ELR (cell line): ENCODE data around the gene CALU.

ENCODE experiments used
- DNase-seq: peaks from one replicate; pipeline ENCODE4 v3.0.0-alpha.2; 2015; ENCODE audit warnings: low read depth

The CALU gene

GRCh38 chr7:128725531-128725930, 13.6 kb upstream of the CALU start:
- DNase-seq, result no peak

GRCh38 chr7:128726059-128726736, 13.0 kb upstream of the CALU start:
- no peak for DNase-seq

DNA sequence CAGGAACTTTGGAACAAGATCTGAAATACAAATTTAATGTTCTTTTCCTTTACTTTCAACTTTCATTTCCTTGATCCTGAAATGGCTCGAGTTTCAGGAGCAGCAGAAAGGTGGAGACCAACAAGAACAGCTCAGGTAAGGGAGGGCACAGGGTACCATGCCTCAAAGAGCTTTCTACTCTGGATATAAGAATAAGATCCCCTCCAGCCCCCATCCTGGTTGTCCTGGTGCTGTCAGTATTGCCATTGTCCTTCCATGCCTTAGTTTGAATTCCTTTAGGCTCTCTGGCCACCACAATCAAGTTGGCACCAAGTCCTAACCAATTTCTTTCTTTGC, 12.5 kb upstream of the CALU start:
- no peak for DNase-seq

- DNase-seq, result no peak
Measured at GRCh38 chr7:128727239-128727638, 11.9 kb upstream of the CALU start.

- peak; percentile 75 for DNase-seq
Measured at GRCh38 chr7:128728598-128728997, 10.6 kb upstream of the CALU start.

GRCh38 chr7:128729494-128729893, 9.7 kb upstream of the CALU start:
- no peak for DNase-seq

- no peak for DNase-seq
Measured at GRCh38 chr7:128731184-128731583, 8.0 kb upstream of the CALU start.

DNA sequence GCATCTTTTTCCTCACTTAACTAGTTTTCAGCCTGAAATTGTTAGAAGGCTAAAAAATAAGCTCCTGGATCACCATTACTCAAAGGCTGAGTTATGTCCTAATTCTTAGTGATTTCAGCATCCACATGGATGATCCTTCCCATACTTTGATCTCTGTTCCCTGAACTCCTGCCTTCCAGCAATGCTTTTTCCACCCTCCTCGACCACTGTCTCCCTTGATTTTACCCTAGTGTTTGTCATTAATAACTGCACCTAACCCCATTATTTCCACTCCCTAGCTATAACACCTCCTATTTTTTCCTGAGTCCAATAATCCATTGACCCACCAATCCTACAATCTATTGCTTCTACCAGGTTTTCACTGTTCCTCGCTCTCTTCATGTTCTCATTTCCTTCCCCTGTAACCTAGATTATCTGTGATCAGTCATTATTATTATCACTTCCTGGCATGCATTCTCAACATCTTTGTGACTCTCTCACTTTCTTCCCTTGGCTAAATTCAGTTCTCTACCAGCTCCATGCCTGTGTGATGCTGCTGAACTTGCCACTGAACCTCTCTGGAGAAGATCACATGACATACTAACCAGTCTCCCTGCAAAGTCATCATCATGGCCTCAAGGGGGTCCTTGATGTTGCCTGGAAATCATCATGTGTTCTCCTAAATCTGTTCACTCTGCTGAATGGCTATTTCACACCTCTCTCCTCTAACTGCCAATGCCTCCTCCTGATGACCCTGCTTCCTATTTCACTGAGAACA, 6.5 kb upstream of the CALU start:
- DNase-seq, result no peak

DNA sequence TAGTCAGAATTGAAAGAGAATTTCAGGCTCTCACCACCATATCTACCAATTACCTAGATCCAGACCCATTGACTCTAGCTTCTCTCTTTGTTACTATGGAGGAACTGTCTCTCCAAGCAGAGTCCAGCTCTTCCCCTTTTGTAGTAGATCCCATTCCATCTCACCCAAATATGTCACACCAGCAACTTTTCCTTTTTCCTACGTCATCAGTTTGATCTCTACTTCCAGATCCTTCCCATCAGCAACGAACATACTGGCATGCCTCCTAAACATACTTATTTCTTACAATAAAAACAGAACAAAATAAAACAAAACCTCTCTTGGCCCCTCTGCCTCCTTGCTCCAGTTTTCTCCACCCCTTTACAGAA, 5.9 kb upstream of the CALU start:
- no peak for DNase-seq

DNA sequence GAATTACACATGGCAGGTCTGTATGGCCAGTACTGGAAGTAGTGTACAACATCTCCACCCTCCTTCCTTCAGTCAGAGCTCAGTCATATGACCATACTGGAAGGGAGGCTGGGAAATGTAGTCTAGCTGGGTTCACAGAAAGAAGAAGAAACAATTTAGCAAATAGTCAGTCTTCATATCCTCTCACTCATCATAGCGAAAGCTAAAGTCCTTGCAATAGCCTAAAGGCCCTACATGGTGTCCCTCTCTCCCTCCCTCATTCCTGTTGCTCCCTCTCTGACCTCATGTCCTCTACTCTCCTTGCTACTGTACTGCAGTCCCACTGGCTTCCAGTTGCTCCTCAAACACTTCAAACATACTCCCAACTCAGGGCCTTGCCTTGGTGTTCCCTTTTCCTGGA, 4.3 kb upstream of the CALU start:
- no peak for DNase-seq

DNA sequence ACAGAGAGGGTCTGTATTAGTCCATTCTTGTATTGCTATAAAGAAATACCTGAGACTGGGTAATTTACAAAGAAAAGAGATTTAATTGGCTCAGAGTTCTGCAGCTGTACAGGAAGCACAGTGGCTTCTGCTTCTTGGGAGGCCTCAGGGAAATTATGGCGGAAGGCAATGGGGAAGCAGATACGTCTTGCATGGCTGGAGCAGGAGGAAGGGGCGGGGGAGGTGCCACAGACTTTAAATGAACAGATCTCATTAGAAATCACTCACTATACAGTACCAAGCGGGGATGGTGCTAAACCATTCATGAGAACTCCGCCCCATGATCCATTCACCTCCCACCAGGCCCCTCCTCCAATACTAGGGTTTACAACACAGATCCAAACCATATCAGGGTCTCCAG, 3.7 kb upstream of the CALU start:
- no peak for DNase-seq

DNA sequence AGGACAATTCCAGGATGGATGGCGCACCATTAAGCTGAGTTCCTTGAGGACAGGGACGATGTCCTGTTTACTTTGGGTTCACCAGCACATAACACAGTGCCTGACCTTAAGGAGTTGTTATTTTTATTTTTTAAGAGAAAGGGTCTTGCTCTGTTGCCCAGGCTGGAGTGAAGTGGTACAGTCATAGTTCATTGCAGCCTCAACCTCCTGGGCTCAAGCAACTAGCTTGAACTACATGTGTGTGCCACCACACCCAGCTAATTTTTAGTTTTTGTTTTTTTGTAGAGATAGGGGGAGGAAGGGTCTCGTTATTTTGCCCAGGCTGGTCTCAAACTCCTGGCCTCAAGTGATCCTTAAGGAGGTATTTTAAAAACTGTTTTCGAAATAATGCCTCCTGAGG, 1.7 kb upstream of the CALU start:
- no peak for DNase-seq

GRCh38 chr7:128737867-128738385, 1.2 kb upstream of the CALU start:
- DNase-seq, result peak; percentile 92

GRCh38 chr7:128738570-128739047, 550 bp upstream of the CALU start:
- DNase-seq, result no peak

- no peak for DNase-seq
Measured at GRCh38 chr7:128739990-128740682, 977 bp downstream of the CALU start.

DNA sequence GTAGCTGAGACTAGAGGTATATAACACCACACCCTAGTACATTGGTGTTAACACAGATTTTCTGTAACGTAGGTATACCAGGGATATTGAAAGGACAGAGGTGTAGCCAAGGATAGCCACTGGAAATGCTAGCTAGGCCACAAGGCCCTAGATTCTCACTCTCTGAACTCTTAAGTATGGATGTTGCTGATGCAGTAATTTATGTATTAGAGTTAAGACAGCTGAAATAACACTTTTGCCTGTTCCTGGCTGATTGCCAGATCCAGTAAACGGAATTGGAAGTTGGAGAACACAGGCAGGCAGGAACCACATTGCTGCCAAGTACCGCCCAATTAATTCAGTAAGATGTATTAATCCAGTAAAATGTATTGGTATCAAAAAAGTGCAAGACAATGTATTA, 1.8 kb downstream of the CALU start:
- DNase-seq, result peak; percentile 33

DNA sequence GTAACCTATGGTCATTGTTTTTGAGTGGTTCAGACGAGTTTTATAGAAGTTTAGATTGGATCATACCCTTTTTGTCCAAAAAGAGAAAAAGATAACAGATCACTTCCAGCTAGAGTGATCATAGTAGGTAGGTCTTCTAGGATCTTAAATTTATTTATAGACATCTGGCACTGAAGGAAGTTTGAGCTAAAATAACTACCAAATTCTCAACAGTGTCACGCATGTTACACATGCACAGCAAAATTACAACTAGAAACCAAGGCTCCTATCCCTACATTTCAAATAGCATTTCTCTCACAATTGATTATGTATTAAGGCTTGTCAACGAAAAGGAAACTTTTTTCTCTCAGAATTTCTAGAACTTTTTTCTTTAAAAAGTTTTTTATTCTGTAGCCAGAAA, 2.3 kb downstream of the CALU start:
- DNase-seq, result no peak

- DNase-seq, result peak; percentile 77
Measured at GRCh38 chr7:128742206-128742605, 3.0 kb downstream of the CALU start.

DNA sequence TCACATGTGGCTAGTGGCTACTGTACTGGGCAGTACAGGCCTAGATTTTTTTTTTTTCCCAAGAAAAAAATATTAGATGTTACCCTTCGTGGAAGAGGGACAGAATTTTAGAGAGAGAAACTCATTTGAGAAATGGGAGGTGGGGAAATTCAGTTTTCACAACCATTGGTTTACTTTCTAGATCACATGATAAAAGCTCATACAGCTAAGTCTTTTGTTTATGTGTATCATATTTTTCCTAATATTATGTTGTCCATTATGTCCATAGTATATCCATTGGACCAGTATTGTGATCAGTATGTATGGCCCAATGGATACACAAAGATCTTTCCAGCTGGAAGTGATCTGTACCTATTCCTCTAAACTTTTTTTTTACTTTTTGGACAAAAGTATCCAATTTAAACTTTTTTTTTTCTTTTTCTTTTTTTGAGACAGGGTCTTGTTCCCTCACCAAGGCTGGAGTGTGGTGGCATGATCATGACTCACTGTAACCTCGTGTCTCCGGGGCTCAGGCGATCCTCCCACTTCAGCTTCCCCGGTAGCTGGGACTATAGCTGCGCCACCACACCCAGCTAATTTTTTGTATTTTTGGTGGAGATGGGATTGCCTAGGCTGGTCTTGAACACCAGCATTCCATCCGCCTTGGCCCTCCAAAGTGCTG, 4.1 kb downstream of the CALU start:
- no peak for DNase-seq

GRCh38 chr7:128744366-128744905, 5.3 kb downstream of the CALU start:
- DNase-seq, result no peak

- DNase-seq, result no peak
Measured at GRCh38 chr7:128745706-128746105, 6.5 kb downstream of the CALU start.
